Fibroblast of villous mesenchyme (primary cell): ENCODE measurements around the gene SLC35F5. TPM values are rescaled to one million over a fixed set of nuclear protein-coding genes. Genes with fewer than 3 reads are reported as not detected.

Experiments used
- DNase-seq: peaks from one replicate; pipeline ENCODE4 v3.0.0-alpha.2; 2010; ENCODE audit warnings: low read depth
- H3K4me3 ChIP-seq: 2 replicates; pipeline ENCODE4 v1.5.1; 2011; ENCODE audit warnings: low read depth, mild to moderate bottlenecking, low read length
- total RNA-seq: library from RNA; depleted of rRNA; stranded (reverse); fragments of >200 nt; gene quantifications from 2 replicates; pipeline ENCODE4 v1.2.3, GENCODE V29; 2012
- TF ChIP-seq, protein P1 (sequence below): IDR thresholded peaks from 2 replicates; pipeline ENCODE4 v1.5.1; 2012; ENCODE audit warnings: low read depth, mild to moderate bottlenecking, low read length; ENCODE audit not compliant: insufficient read depth

SLC35F5 gene, protein sequence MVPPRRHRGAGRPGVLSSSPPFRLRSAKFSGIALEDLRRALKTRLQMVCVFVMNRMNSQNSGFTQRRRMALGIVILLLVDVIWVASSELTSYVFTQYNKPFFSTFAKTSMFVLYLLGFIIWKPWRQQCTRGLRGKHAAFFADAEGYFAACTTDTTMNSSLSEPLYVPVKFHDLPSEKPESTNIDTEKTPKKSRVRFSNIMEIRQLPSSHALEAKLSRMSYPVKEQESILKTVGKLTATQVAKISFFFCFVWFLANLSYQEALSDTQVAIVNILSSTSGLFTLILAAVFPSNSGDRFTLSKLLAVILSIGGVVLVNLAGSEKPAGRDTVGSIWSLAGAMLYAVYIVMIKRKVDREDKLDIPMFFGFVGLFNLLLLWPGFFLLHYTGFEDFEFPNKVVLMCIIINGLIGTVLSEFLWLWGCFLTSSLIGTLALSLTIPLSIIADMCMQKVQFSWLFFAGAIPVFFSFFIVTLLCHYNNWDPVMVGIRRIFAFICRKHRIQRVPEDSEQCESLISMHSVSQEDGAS
- total RNA-seq, result 186 and 312 TPM in 2 replicates

DNA sequence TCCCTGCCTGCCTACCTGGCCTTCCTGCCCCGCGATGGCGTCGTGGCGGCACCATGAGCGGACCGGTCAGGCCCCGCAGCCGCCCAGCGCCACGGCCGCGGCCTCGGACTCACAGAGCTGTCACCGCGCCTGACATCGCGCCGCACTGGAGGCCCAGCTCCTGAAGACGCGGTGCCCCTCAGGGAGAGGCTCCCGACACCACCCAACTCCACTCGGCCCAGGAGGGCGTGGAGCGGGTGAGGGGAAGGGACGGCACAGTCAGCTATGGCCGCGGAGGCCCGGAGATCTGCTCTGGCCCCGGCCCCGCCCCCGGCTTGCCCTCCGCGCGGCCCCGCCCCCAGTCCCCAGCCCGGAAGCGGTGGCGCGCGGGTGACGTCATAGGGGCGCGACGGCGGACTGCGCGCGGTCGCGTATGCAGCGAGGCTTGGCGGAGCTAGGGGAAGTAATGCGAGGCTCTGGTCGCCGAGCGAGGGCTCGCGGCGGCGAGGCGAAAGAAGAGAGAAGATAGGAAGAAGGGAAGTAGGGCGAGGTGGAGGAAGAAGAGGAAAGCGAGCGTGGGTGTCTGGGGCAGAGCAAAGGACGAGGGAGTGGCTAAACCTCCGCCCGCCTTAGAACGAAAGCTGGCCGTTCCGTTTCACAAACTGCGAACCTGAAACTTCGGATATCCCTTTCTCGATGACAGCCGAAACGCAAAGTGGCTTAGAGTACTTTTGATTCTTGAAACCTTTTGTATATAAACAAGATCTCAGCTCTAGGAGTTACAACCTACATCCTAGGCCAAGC lies at the start of gene SLC35F5:
Gene SLC35F5, minus strand, starts transcription at position 288 of the 783 bp plus-strand sequence. Its CDS starts 233 bp downstream, at position 55.
- DNase-seq, result peak; percentile 92
- TF ChIP-seq, protein P1, sequence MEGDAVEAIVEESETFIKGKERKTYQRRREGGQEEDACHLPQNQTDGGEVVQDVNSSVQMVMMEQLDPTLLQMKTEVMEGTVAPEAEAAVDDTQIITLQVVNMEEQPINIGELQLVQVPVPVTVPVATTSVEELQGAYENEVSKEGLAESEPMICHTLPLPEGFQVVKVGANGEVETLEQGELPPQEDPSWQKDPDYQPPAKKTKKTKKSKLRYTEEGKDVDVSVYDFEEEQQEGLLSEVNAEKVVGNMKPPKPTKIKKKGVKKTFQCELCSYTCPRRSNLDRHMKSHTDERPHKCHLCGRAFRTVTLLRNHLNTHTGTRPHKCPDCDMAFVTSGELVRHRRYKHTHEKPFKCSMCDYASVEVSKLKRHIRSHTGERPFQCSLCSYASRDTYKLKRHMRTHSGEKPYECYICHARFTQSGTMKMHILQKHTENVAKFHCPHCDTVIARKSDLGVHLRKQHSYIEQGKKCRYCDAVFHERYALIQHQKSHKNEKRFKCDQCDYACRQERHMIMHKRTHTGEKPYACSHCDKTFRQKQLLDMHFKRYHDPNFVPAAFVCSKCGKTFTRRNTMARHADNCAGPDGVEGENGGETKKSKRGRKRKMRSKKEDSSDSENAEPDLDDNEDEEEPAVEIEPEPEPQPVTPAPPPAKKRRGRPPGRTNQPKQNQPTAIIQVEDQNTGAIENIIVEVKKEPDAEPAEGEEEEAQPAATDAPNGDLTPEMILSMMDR, result no peak
- peak within 1 kb of the TSS; percentile 95 for H3K4me3 ChIP-seq

DNA sequence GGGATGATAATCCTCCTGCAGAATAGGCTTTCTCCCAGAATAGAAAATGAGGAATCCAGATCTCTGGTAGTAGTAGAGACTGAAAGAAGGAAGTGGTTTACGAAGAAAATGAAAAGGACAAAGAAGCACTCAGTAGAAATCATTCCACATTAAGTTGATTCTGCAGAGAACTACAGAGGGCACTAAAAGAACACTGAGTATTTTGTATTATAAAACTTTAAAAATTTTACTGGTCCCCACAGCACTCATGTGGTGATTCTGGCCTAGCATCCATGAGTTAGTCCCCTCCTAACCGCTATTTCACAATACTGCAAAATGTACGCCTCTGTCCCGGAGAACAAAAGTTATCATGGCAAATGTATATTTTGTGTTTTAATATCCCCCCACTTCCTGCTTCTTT lies 42.9 kb upstream of the SLC35F5 start:
- TF ChIP-seq, protein P1, result no peak
- DNase-seq, result no peak
- H3K4me3 ChIP-seq, result no peak overlapping the region

DNA sequence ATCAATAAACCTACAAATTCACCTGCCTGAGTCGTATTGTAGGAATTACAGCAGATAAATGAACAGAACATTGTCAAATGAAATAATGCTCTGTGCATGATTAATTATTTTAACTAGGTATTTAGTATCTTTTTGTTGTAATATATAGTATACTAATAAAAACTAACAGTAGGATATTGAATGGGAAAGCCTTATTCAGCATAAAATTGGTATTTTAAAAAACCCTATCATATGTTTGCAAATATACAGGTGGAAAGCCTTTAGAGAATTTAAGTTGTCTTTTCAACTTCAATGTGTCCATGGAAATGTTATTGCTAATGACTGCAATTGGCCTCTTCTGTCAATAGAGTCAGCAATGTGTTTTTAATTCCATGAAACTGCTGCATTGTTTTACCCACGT lies 40.8 kb upstream of the SLC35F5 start:
- DNase-seq, result no peak
- TF ChIP-seq, protein P1, result no peak
- no peak overlapping the region for H3K4me3 ChIP-seq

DNA sequence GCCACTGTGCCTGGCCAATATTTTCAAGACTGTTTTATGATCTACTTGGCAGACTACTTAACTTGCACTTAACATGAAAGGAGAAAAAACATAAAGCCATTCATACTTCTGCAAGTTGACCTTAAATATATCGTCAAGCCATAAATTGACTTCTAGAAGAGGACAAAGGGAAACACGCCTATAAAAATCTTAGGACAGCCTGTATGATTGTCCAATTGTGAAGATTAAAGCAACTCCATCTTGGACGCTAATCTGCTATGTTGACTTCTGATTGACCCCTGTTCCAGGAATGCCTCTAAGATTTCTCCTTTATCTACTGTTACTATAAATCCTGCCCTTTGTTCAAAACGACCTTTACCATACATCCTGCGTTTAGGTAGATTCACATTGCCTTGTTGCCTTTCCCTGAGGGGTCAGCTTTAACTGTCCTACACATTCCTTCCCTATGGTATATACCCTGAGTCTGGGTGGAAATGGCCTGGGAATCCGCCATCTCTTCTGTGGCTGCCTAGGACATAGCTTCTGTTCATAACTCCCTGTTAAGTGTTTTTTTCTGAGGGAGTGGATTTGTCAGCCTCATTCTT lies 40.2 kb upstream of the SLC35F5 start:
- no peak overlapping the region for H3K4me3 ChIP-seq
- TF ChIP-seq, protein P1, result no peak
- no peak for DNase-seq

DNA sequence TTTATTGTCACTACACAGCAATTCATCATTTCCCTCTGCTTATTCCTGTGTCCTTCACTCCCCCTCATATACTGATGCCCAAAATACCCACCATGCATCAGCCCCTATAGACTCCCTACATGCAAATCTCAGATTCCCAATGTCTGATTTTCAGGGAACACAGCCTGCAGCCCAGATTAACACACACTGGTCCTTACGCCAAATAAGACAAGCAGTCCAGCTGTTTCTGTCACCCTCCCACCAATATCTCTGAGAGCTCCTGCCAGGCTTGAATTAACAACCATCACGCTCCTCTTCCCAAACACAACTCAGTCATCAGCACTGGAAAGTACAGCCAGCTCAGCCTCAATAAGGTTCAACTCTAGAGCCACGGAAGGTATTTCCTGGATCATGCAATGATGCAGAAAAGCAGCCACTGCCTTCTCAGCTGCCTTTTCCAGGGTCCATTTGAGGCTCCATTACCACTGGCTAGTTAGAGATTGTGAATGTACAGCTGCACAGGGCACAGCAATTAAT lies 39.0 kb upstream of the SLC35F5 start:
- no peak overlapping the region for H3K4me3 ChIP-seq
- TF ChIP-seq, protein P1, result no peak
- DNase-seq, result no peak
